Activated gamma-delta T cell (primary cell): ENCODE data around the gene CLCN7.

ENCODE experiments used
- DNase-seq: peaks from one replicate; lab custom pipeline; 2025; lab: John Stamatoyannopoulos, UW

The CLCN7 gene

DNA sequence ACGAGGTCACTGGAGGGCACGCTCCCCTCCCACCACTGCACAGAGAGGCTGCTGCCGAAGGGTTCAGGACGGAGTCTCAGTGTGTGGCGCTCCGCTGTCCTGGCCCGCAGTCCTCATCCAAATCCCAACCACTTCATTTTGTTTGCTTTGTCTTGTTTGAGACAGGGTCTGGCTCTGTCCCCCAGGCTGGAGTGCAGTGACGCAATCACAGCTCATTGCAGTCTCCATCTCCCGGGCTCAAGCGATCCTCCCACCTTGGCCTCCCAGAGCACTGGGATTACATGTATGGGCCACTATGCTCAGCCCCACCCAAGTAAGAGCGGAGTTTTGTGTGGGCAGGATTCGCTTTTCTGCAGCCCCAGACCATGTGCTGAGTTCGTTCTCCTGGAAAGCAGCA, 73.1 kb downstream of the CLCN7 start:
- DNase-seq = no peak

DNA sequence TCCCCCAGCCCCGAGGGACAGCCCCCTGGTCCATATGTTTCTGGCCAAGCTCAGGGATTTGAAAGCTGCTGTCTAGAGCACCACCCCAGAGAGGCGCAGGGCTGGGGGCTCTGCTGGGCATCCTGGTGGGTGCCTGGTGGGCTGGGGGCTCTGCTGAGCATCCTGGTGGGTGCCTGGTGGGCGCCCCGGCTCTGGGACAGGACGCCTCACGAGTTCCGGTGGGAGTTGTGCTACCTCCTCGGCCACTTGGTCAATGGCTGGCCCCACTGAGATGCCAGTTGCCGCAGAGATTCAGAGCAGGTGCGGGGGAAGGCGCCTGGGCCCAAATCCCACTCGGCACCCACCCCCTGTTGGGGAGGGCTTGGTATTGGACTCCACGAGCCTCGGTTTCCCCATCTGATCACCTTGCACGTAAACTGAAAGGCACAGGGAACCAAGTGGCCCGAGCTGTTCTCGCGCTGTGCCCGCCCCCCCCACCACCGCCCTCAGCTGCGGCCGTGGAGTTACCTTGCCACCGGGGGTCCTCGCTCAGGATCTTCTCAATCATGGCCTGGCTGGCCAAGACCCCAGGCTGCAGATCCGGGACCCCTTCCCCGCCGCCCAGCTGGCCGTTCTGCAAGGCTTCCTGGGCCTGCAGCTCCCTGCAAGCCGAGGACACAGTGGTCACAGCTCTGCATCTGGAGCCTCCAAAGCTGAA, 73.6 kb downstream of the CLCN7 start:
- no peak for DNase-seq

DNA sequence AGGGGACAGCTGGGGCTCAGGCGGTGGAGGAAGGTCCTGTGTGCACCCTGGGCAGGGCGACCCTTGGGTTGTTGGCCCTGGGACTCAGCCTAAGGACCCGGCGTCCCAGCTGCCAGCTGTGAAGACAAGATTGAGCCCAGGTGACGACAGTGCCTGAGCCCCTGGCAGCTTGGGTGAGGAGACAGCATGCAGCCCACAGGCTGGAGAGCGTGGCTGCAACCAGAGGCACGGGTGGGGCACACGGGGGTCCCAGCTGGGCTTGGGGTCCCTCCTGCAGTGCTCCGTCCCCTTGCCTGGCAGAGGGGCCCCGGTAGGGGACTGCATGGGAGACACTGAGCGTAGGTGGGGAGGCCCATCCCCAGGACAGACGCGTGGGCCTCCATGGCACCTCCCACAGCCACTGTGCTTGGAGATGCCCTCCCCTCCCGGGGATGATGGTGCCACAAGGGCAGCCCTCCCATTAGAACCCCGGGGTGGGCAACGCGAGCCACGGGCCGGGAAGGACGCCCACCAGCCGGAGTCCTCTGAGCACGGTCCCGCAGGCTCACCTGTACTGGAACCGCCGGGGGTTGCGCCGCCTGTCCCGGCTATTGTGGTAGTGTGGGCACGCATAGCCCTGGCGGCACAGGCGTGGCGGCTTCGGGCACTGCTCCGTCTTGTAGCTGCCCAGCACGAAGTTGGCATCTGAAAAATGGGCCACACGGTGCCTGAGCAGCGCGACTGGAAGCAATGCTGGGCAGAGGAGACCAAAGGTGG, 75.8 kb downstream of the CLCN7 start:
- DNase-seq = no peak

DNA sequence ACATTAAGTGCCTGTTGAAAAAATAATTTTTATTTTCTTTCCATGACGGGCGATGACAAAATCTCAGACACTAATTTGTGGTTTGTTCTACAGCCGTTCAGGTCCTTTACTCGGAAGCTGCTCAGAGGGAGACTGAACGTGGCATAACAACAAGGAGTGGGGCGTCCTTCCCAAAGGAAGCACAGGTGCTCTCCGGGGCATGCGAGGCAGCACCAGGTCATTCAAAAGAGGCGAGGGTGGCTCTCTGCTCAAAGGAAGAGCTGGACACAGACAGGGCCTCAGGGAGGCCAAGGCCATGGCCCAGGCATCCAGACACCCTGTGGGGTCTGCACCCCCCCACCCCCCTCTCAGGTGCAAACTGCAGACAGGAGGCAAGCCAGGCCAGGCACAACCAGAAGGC, 76.5 kb downstream of the CLCN7 start:
- no peak for DNase-seq

DNA sequence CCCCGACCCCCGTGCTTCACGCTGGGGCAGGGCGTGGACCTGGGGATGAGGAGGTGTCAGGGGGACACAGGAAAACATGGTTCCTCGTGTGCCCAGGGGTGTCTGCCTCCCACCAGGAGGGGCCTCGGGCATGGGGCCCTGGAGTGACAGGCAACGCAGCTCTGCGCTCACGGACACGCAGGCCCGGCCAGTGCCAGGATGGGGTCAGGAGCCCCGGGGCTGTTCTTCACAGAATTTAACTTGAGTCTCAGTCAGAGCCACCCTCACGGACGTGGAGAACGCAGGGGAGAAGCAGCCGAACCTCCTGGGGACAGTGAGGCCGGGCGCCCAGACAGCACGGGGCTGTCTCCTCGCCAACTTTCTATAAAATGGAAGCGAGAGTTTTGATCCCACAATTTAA, 77.0 kb downstream of the CLCN7 start:
- no peak for DNase-seq

DNA sequence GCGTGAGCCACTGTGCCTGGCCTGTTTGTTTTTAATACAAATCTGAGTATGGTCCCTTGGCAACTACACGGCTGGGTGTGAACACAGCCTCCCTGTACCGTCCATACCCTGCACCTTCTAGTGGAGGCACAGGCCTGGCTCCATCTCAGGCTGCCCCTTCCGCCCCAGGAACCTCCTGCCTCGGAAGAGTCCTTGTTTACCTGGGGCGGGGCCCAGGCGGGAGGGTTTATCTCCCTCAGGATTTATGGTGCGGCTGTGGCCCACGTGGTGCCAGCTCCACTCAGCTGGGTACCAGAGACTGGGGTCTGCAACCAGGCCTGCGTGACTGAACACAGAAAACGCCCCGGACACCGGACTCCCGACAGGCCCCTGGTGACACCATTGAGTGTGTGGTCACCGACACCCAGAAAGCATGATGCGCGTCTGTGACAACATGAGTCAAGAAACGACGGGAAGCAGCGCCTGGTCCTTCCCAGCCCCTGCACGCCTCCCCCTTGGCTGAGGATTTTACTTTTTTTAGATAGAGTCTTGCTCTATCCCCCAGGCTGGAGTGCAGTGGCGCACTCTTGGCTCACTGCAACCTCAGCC, 79.3 kb downstream of the CLCN7 start:
- no peak for DNase-seq
